ENCODE data around the gene CACNG8.

The CACNG8 gene

GRCh38 chr19:53961523-53962356 is 997 bp upstream of the CACNG8 start:
- DNase-seq (ENCODE audit: low read depth), result no peak

DNA sequence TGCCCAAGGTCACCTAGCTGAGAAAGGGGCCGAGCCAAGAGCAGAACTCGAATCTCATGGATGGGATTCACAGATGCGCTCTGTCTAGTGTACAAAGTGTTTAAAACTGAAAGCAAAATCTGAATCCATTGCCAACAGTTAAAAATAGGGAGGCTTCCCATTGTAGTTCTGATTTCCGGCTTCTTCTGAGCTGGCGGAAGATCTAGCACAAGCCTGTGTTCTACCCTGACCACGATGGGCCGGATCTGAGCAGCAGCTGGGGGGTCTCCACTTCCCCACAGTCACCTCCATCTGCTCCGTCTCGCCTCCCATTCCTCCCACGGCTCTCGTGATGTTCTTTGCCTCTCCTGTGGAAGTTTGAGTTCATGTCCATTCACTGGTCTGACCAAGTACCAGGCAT is 2.4 kb downstream of the CACNG8 start:
- no peak for DNase-seq (ENCODE audit: low read depth)

DNA sequence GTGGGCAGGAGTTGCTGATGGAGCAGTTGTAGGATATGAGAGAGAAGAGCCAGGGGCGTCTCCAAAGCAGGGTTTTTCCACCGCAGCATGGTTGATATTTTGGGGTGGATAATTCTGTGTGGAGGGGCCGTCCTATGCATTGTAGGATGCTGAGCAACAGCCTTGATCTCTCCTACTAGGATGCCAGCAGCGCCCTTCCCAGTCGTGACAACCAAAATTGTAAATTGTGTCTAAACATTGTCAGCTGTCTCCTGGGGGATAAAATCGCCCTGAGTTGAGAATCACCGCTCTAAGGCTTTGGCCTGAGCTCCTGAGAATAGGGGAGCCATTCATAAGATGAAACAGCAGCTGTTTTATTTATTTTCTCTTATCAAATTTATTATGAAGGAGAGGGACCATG is 4.2 kb downstream of the CACNG8 start:
- DNase-seq (ENCODE audit: low read depth), result no peak

DNA sequence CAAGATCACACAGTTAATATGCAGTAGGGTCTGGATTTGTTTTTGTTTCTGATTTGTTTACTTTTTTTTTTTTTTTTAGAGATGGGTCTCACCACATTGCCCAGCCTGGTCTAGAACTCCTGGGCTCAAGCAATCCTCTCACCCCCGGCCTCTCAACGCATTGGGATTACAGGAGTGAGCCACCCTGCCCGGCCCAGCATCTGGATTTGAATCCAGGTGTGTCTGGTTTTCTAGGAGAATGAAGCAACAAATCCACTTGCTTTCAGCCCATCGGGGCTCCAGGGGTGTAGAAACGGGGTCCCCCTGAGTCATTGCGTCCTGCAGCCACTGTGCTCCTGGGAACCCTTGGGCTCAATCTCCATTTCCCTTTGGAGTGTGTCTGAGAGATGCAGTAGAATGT is 6.6 kb downstream of the CACNG8 start:
- DNase-seq (ENCODE audit: low read depth), result no peak

GRCh38 chr19:53971673-53972072 is 8.9 kb downstream of the CACNG8 start:
- no peak for DNase-seq (ENCODE audit: low read depth)

GRCh38 chr19:53977429-53977990 is 14.8 kb downstream of the CACNG8 start:
- DNase-seq (ENCODE audit: low read depth), result peak; percentile 79

DNA sequence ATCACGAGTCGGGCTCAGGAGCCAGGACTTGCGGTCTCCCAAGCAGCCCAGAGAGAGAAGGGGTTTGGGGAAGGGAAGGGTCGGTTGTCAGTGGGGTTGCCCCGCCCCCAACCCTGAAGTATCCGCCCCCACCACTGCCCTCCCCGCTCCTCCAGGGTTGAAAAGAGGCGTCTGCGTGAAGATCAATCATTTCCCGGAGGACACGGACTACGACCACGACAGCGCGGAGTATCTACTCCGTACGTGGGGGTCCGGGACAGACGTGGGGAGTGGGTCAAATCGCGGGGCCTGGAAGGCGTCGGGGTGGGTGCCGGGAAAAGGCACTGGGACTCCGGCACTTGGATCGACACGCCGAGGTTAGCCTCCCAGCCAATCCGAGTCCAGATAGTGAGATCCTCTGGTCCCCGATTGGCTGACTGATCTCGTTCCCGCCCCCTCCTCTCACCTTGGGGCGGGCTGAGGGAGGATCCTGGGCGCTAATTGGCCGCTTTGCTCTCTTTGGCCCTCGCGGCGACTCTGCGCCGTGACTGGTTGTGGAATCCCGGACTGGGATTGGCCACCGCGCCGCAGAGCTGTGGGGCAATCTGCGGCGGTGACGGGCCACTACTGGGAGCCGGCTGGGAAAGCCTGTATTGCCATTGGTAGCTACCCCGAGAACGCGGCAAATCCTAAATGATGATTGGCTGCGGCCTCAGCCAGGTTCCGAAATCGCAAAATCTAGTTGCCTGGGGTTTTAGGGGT is 15.4 kb downstream of the CACNG8 start:
- DNase-seq (ENCODE audit: low read depth), result peak; percentile 40

DNA sequence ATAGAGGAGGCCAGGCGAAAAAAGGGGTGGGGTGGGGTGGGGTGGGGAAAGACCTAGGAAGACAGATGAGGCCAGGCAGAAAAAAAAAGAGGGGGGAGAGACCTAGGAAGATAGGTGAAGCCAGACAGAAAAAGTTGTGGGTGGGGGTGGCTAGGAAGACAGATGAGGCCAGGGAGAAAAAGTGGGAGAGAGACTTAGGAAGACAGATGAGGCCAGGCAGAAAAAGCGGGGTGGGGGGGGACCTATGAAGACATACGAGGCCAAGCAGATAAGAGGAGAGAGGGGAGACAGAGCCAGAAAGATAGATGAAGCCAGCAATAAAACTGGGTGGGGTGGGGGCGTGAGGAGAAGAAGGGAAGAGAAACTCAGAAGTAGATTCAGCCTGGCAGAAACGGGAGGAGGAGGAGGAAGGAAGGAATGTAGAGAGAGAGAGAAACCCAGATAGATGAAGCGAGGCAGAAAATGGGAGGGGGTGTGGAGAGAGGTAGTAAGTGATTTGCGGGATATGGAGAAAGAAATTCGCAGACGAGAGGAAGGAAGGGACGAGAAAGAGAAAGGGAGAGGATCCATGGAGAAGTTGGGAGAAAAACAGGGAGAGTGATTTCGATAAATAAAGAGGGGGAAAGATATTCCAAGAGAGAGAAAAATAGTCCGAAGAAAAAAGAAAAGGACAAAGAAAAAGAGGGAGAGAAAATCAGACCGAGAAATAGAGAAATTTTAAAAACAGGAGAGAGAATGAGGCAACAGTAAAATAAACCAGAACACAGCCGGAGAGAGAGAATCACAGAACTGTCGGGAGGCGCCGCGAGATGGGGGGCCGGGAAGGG is 16.5 kb downstream of the CACNG8 start:
- no peak for DNase-seq (ENCODE audit: low read depth)

GRCh38 chr19:53980539-53981375 is 18.0 kb downstream of the CACNG8 start:
- DNase-seq (ENCODE audit: low read depth), result no peak

- no peak for DNase-seq (ENCODE audit: low read depth)
Measured at GRCh38 chr19:53981376-53981951, 18.7 kb downstream of the CACNG8 start.

GRCh38 chr19:53982001-53982451 is 19.3 kb downstream of the CACNG8 start:
- DNase-seq (ENCODE audit: low read depth), result no peak

- no peak for DNase-seq (ENCODE audit: low read depth)
Measured at GRCh38 chr19:53982611-53983010, 19.9 kb downstream of the CACNG8 start.

DNA sequence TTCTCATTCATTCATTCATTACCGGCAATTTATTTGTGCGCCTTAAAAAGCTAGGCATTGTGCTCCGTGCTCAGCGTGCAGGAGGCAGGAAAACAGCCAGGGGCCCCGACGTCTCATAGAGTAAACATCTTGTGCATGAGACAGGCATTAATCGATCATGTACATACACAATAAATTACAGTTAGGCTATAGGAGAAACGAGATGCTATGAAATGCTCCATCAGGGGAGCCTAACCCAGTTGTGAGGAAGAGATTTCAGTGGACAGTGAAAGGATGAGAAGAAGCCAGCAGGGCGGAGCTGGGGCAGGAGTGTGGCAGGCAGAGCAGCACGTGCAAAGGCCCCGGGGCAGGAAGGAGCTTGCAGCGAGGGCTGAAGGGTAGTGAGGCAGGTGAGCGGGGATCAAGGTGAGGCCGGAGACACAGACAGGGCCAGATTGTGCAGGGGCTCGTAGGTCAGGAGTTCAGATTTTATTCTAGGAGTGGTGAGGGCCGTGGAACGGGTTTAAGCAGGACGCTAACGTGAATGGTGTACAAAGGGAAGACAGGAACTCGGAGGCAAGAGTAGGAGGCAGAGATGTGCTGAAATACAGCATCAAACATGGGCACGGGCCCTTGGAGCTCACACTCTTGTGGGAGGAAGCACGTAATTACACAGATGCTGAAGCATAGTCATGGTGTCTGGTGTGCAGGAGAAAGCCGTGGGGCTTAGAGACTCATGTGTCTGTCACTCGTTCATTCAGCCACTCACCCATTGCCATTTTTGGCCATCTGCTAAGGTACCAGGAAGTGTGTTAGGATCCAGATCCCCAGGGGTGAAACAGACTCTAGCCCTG is 20.9 kb downstream of the CACNG8 start:
- DNase-seq (ENCODE audit: low read depth), result no peak

DNA sequence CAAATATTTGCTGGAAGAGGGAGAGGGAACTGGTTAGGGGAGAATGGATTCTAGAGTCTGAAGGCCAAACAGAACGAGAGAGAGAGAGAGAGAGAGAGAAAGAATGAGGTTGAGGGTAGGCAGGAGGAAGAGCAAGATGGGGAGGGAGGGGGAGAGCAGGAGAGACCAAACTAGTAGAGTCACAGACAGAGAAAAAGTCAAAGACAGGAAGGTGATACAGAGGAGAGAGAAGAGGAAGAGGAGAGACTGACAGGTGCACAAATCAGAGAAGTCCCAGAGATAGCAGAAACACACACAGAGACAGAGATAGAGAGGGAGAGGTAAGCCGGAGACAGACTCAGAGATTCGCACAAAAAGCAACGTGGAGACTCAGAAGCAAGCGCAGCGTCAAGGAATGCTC is 23.1 kb downstream of the CACNG8 start:
- DNase-seq (ENCODE audit: low read depth), result no peak

DNA sequence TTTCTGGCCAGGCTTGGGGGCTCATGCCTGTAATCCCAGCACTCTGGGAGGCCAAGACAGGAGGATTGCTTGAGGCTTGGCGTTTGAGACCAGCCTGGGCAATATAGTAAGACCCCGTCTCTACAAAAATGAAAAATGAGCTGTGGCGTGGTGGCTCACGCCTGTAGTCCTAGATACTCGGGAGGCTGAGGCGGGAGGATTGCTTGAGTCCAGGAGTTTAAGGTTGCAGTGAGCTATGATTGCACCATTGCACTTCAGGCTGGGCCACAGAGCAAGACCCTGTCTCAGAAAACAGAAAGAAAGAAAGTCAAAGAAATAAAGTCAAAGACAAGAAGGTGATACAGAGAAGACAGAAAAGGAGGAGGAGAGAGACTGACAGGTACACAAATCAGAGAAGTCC is 26.2 kb downstream of the CACNG8 start:
- no peak for DNase-seq (ENCODE audit: low read depth)

DNA sequence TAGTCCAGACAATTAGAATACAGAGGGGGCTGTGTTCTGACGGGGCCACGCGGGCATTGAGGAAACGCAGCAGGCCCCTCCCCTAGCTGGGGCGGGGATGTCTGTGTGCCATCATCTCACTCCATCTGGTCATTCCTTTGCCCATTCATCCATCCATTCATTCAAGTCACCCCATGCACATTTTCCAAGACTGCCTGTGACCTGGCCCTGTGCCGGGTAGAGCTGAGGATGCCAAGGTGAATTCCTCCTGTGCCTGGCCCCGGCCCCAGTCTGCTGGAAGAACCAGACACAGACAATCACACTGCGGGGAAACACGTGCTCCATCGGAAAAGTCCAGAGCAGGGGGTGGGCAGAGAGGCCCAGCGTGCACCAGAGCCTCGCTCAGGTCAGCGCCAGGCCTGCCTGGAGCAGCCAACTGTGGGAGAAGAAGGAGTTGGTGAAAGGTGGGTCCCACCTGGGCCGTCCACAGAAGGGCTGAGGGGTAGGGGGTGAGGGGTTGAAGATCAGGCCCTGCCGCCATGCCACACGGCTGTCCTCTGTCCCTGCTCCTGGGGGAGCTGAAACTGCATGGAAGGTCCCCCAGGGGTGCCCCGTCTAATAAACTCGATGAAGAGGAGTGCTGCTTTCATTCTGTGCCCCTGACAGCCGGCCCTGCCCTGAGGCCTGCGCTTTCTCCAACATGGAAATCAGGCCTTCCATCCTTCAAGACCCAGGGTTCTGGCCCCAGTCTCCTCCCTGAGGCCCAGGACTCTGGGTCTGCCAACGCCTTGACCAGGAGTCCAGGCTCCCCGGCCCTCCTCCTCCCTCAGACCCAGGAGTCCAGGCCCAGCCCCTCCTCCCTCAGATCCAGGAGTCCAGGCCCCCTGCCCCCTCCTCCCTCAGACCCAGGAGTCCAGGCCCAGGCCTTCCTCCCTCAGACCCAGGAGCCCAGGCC is 27.1 kb downstream of the CACNG8 start:
- no peak for DNase-seq (ENCODE audit: low read depth)

DNA sequence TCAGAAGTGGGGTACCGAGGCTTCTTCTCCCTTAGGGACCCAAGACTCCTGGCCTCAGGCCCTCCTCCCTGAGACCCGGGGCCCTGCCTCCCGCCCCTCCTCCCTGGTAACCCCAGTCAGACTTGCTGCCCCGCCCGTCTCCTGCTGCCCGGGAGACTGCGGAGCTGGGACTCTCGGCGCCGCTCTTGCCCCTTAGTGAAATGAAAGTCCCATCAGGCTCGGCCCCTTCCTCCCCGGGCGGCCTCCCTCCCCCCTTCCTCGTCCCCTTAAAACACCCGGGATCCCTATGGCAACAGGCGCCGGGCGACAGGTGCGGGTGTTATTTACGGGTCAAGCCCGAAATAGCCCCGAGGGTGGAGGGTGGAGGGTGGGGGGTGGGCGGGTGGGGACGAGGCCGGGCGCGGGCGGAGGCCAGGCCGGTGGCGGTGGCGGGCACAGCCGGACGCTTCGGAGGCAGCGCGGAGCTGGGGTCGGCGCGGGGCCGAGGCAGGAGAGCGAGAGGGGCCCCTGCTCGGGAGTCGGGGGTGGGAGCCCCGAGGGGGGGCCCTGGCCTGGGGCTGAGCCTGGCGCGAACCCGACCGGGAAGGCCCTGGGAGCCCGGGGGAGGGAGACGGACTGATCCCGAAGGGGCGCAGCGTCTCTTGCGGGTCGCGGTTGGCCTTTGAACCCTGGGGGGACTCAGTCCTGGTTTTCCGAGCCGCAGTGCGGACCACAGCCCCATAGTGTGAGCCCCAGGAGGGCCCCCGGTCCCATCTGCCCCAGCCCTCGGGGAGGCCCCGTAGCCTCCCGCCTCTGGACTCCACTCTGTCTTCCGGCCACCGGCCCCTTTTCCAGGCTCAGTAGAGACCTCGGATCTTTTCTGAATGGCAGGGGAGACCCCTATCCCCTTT is 28.7 kb downstream of the CACNG8 start, which contains the start of gene CACNG6:
Gene CACNG6 (plus strand): TSS at position 414 of the 890 bp plus-strand sequence. CDS start 1,241 bp downstream, outside the sequence.
- DNase-seq (ENCODE audit: low read depth), result no peak

- no peak for DNase-seq (ENCODE audit: low read depth)
Measured at GRCh38 chr19:53992211-53992610, 29.5 kb downstream of the CACNG8 start.
